Omental fat pad (tissue), 4 donors: Measurements from ENCODE around the gene ANKLE2. TPM values are rescaled to one million over a fixed set of nuclear protein-coding genes. Genes with fewer than 3 reads are reported as not detected.

Experiments
- ATAC-seq: fragments of 150-250 bp; one replicate; pipeline ENCODE4 v1.9.1; 2016; ENCODE audit warnings: mild to moderate bottlenecking, moderate library complexity; ENCODE audit not compliant: low FRiP score
- DNase-seq: peaks from one replicate; pipeline ENCODE4 v3.0.0-alpha.2; 2019; ENCODE audit warnings: low spot score
- CTCF ChIP-seq, 3 donors: fragments of 450-650 bp; IDR thresholded peaks; one replicate each; pipeline ENCODE4 v1.5.1; 2016 to 2017; ENCODE audit warnings: antibody characterized with exemption in 3 of 3, mild to moderate bottlenecking in 3 of 3, moderate library complexity in 2 of 3
- total RNA-seq, 4 donors: library from RNA; depleted of rRNA; stranded (reverse); fragments of >200 nt; gene quantifications; one replicate each; pipeline ENCODE4 v1.1.0, GENCODE V29; 2016

Gene ANKLE2
- total RNA-seq, 4 donors from 2014 or later, result 69.0 to 187 (median 76.7) TPM

GRCh38 chr12:132713123-132713522 is 48.5 kb downstream of the ANKLE2 start:
- no peak for DNase-seq
- no peak for ATAC-seq
- no peak for TF ChIP-seq CTCF (IDR thresholded peaks at IDR 0.05)

- DNase-seq (no peak), ATAC-seq (peak; percentile 3)
- no peak for TF ChIP-seq CTCF (IDR thresholded peaks at IDR 0.05)
These were observed 50.4 kb downstream of the ANKLE2 start for GRCh38 chr12:132711080-132711843.

DNA sequence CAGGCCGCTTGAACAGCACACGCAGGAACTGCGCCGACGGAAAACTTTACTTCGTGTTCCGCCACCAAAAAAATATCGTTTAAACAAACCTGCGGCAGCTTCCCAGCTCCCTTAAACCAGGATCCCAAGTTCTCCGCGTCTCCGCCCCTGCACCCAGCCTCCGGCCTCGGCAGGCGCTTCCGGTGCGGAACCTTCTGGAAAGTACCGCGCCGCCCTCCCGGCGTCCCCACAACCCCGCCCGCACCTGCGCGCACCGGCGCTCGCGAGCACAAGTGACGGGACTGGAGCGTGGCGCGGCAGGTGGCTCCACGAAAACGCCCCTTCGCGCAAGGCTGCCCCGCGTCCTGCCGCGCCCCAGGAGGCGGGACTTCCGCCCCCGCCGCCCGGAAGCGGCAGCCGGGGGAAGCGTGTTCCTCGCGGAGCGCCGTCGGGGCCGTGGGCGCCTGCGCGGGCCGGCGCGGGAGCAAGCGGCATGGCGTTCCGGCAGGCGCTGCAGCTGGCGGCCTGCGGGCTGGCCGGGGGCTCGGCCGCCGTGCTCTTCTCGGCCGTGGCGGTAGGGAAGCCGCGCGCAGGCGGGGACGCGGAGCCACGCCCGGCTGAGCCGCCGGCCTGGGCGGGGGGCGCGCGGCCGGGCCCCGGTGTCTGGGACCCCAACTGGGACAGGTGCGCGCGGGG is 51.1 kb downstream of the ANKLE2 start, which contains the start of gene PGAM5:
Gene PGAM5 (plus strand): TSS at position 438 of the 675 bp plus-strand sequence. CDS start 35 bp downstream, at position 473.
- no peak for TF ChIP-seq CTCF (IDR thresholded peaks at IDR 0.05)
- no peak for DNase-seq
- peak; percentile 90 for ATAC-seq

- ATAC-seq (peak; percentile 37), DNase-seq (no peak)
- TF ChIP-seq CTCF (IDR thresholded peaks at IDR 0.05), result no peak
These were observed 51.6 kb downstream of the ANKLE2 start for GRCh38 chr12:132710043-132710404.

DNA sequence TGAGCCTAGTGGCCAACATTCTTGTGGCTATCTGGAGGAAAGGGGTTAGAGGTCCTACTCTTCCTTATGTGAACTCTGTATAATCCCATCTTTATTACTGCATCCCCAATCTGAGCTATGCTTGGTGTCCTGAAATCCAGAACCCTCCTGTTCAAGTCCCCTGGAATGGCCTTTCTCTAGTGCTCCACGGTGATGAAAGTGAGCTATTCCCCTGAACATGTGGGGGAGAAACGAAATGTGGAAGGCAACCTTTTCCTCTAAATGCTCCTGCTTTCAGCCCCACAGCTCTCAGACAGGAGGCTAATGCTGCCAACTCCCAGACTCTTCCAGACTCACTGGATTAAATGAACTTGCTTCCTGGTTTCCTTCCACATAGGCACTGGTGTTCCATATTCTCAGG is 53.5 kb downstream of the ANKLE2 start:
- no peak for DNase-seq
- TF ChIP-seq CTCF (IDR thresholded peaks at IDR 0.05), result no peak
- ATAC-seq, result no peak

- DNase-seq (no peak), ATAC-seq (no peak)
- no peak for TF ChIP-seq CTCF (IDR thresholded peaks at IDR 0.05)
These were observed 54.4 kb downstream of the ANKLE2 start for GRCh38 chr12:132707241-132707640.

DNA sequence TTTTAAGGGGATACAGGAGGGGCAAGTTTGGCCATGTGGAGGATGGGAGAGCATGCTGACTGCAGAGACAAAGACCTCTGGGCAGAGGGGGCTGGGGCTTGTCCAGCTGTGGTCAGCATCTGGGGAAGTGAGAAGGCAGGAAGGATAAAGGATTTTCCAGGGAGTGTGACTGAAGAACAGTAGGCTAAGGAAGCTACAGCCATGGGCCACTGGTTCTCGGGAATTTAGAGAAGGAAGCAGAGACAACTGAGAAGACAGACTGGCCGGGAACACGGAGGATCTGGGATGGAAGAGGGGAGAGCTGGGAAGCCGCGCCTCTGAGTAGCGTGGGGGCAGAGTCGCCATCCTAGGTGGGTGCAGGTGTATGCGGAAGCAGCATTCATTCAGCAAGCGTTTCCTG is 58.0 kb downstream of the ANKLE2 start:
- TF ChIP-seq CTCF (IDR thresholded peaks at IDR 0.05), result no peak
- DNase-seq, result no peak
- no peak for ATAC-seq
